HTERT RPE-1 (cell line): ENCODE data around the gene BTG1.

Experiments
- in situ Hi-C: fragments of 300-500 bp; cut with MboI; formaldehyde crosslinking; loops from 4 replicates; pipeline ENCODE4 v1.14.3; 2020; ENCODE audit warnings: low sequenced_read_pairs

The BTG1 gene

GRCh38 chr12:92134638-92135274 is 10.9 kb downstream of the BTG1 start:
- in situ Hi-C loops: no loop called here

- in situ Hi-C loops: no loop called here
These were observed 11.6 kb downstream of the BTG1 start for GRCh38 chr12:92133795-92134637.

- in situ Hi-C loops: no loop called here
These were observed 12.5 kb downstream of the BTG1 start for GRCh38 chr12:92133171-92133570.

DNA sequence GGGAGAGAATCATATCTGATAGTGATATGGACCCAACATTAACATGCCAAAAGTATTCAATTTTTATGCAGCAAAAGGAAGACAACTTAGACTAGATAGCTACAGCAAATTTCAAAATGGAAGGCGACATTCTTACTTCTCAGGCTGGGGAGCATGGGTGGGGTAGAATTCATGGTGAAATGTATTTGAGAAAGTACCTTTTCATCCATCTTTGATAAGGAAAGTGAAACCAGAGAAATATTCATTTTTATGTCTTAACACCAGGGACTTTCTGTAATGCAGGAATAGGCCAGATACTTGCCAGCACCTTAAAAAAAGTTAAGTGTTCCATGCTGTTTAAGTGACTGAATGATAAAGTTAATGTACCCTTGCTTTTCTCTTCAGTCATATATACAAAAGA is 13.4 kb downstream of the BTG1 start:
- in situ Hi-C loops: no loop called here

GRCh38 chr12:92130999-92131398 is 14.6 kb downstream of the BTG1 start:
- in situ Hi-C loops: no loop called here

DNA sequence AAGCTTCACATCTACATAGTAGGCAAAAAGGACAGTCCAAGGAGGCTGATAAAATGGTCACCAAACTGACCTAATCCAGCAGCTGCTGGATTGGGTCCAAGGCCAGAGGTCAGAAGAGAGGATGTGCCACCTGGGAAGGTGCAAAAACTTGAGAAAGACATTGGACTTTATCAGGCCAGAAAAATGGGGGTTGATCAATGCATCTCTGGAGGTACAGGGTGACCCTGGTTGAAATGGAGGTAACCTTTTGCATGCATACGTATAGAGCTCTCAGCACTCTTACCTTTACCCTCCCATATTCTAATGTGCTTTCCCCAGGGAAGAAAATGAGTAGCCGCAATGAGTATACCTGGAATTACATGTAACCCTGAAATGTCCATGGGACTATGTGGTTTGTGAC is 16.0 kb downstream of the BTG1 start:
- in situ Hi-C loops: no loop called here

GRCh38 chr12:92128612-92129011 is 17.0 kb downstream of the BTG1 start:
- in situ Hi-C loops: no loop called here

DNA sequence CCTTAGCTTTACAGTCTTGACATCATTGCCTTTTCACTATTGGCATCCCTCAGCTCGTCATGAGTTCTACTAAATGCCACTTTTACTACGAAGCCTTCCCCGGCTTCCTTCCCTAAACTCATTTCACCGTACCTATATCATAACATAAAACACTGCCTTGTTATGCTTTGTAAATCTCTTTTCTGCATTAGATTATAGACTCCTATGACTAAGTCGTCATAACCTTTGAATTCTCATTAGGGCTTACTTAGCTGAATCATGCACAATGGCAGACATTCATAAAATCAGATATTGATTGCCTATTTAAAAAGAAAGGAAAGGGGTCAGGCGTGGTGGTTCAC is 21.0 kb downstream of the BTG1 start:
- in situ Hi-C loops: no loop called here

- in situ Hi-C loops: no loop called here
These were observed 21.6 kb downstream of the BTG1 start for GRCh38 chr12:92123780-92124688.

DNA sequence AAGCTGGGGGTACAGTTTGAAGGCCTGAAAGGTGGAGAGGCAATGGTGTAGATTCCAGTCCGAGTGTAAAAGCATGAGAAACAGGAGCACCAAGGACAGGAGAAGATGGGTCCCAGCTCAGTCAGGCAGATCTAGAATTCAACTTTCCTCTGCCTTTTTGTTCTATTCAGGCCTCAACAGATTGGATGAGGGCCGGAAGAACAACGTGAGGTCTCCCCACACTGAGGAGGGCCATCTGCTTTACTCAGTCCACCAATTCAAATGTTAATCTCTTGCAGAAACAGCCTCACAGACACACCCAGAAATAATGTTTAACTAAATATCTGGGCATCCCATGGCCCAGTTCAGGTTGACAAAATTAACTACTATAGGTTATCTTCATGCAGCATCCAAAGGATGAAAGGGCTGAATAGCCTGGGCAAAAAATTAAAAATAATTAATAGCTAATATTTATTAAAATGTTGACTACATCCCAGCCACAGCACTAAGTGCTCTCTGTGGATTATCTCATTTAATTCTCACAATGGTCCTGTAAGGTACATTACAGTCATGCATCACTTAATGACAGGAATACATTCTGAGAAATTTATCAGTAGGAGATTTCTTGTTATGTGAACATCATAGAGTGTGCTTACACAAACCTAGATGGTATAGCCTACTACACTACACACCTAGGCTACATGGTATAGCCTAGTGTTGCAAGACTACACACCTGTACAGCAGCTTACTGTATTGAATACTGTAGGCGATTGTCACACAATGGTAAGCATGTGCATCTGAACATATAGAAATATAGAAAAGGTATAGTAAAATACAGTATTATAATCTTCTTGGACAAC is 22.5 kb downstream of the BTG1 start:
- in situ Hi-C loops: no loop called here

GRCh38 chr12:92121826-92122225 is 23.8 kb downstream of the BTG1 start:
- in situ Hi-C loops: no loop called here

GRCh38 chr12:92118826-92119536 is 26.7 kb downstream of the BTG1 start:
- in situ Hi-C loops: no loop called here

DNA sequence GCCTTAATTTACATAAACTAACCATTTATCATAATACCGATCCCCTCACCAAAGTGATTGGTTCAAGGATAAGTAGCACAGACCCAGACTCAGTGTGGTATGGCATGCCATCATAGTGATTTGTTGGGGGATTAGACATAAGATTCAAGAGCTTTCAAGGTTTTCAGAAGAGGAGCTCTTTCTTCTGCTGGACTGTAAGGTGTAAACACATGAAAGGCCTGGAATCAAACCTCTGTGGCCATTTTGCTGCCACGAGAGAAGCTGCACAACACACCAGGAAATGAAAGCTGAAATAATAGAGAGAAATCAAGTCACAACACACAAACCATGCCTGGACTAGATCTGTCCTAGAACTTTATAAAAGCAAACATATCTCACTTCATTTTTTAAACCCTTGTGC is 30.8 kb downstream of the BTG1 start:
- in situ Hi-C loops: no loop called here

- in situ Hi-C loops: no loop called here
These were observed 34.4 kb downstream of the BTG1 start for GRCh38 chr12:92111256-92111655.

GRCh38 chr12:92110083-92110640 is 35.5 kb downstream of the BTG1 start:
- in situ Hi-C loops: no loop called here

GRCh38 chr12:92109613-92110012 is 36.0 kb downstream of the BTG1 start:
- in situ Hi-C loops: no loop called here

- in situ Hi-C loops: no loop called here
These were observed 37.0 kb downstream of the BTG1 start for GRCh38 chr12:92108651-92109050.

DNA sequence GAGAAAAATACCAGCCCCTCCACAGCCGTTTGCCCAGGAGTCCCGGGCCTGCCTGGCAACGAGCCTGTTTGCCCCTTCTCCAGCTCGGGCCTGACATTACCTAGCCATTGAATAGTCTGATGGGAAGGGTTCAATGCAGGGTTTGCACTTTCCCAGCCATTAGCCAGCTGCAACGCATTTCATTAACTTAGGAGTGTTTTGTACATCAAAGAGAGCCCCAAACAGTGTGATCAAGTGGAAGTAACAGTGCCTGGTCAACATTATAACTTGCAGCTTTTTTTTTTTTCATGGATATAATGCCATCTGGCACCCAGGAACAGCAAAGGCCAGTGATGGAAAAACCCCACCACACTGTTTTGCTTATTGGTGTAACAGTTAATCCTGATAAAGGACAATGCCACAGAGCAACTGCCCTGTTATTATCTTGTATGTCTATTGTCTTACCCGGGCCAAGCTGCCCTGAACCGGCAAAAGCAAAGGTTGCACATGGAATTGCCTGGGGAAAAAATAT is 38.0 kb downstream of the BTG1 start:
- in situ Hi-C loops: no loop called here

GRCh38 chr12:92107094-92107493 is 38.6 kb downstream of the BTG1 start:
- in situ Hi-C loops: no loop called here

GRCh38 chr12:92105676-92106075 is 40.0 kb downstream of the BTG1 start:
- in situ Hi-C loops: no loop called here
